Loucy (cell line): ENCODE results near the gene TMEFF1.

Experiments used
- EZH2phosphoT487 ChIP-seq: fragments of 200-600 bp; IDR thresholded peaks from 2 replicates; pipeline ENCODE4 v1.6.1; 2018; ENCODE audit warnings: antibody characterized with exemption, mild to moderate bottlenecking, moderate library complexity, borderline replicate concordance
- TF ChIP-seq, protein P1 (sequence below): fragments of 200-600 bp; sonication (generic); conservative IDR thresholded peaks from 2 replicates; pipeline ENCODE4 v1.5.1; 2014; ENCODE audit warnings: mild to moderate bottlenecking, antibody characterized with exemption, low read length

GRCh38 chr9:100579665-100580064 lies 106.7 kb downstream of the TMEFF1 start:
- TF ChIP-seq, protein P1, sequence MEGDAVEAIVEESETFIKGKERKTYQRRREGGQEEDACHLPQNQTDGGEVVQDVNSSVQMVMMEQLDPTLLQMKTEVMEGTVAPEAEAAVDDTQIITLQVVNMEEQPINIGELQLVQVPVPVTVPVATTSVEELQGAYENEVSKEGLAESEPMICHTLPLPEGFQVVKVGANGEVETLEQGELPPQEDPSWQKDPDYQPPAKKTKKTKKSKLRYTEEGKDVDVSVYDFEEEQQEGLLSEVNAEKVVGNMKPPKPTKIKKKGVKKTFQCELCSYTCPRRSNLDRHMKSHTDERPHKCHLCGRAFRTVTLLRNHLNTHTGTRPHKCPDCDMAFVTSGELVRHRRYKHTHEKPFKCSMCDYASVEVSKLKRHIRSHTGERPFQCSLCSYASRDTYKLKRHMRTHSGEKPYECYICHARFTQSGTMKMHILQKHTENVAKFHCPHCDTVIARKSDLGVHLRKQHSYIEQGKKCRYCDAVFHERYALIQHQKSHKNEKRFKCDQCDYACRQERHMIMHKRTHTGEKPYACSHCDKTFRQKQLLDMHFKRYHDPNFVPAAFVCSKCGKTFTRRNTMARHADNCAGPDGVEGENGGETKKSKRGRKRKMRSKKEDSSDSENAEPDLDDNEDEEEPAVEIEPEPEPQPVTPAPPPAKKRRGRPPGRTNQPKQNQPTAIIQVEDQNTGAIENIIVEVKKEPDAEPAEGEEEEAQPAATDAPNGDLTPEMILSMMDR, result no peak
- TF ChIP-seq EZH2phosphoT487, result no peak
